ENCODE measurements around the gene CA5B.
"Not testable (repeated sequence)": the region's sequence is repeated elsewhere in the genome, so short reads cannot be mapped to it uniquely, and the experiment has no call there.

CA5B gene, protein sequence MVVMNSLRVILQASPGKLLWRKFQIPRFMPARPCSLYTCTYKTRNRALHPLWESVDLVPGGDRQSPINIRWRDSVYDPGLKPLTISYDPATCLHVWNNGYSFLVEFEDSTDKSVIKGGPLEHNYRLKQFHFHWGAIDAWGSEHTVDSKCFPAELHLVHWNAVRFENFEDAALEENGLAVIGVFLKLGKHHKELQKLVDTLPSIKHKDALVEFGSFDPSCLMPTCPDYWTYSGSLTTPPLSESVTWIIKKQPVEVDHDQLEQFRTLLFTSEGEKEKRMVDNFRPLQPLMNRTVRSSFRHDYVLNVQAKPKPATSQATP

DNA sequence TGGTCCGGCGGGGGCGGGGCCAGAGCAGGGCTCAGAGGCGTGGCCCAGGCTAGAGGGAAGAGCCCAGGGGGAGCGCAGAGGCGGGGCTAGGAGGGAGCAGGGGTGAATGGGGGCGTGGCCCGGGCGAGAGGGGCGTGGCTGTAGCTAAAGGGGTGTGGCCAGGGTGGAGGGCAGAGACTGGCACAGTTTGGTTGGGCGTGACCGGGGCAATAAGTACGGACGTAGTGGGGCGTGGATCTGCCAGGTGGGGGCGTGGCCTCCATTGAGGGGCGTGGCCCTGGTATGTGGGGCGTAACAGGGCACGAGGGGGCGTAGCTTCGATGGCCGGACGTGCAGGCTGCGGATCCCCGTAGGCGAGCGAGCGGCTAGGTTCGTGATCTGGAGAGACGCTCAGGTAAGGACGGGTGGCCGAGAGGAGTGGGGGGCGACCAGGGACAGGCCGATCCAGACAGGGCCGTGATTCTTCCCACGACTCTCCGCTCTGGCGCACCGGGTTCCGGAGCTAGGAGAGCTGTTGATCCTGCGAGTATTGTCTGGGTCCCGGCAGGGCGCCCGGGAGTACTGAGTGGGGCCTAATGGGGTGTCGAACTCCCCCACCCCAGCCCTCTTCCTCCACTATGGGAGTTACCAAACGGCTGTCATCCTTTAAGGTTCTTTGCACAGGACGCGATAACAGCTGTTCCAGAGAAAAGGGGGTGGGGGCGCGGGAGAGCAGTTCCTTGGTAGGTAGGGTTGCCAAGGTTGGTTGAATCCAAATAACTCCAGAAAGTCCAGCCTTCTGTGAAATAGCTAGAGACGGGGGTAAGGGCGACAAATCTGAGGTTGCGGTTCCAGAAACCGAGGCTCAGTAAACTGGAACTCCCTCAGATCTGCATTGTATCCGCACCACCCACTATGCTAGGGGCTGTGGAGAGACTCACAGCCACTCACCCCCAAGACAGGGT lies at the start of gene CA5B:
CA5B (plus strand) TSS at position 312 of the 944 bp plus-strand sequence. CDS start 11,754 bp downstream, outside the sequence.
- peak; percentile 85 for DNase-seq

DNA sequence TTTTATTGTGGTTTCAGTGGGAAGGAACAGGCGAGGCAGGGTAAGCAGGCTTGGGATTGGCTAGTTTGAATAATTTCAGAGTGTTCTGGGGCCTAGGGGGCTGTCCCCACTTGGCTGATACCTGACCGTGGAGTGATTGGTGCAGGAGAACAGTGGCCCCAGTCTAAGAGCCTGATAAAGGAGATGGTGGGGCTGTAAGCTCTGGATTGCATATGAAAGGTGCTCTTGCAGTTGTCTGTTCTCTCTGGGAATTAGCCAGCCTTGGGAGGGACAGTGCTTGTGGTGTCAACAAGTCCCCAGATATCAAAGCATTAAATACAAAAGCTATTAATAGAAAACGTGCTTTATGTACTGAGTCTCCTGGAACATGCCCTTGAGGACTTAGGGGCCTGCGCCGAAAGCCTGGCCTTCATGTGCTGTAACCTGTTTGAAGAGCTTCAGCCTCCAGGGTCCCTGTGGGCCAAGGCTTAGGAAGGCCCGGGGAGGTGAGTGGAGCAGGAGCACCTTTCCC lies 43.1 kb upstream of the CA5B start:
- no peak for DNase-seq

DNA sequence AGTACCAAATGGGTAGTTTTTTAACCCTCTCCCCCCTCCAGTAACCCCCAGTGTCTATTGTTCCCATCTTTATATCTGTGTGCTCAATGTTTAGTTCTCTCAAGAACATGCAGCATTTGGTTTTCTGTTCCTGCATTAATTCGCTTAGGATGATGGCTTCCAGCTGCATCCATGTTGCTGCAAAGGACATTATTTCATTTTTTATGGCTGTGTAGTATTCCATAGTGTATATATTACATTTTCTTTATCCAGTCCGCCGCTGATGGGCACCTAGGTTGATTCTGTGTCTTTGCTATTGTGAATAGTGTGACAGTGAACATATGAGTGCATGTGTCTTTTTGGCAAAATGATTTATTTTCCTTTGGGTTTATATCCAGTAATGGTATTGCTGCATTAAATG lies 41.6 kb upstream of the CA5B start:
- no peak for DNase-seq

DNA sequence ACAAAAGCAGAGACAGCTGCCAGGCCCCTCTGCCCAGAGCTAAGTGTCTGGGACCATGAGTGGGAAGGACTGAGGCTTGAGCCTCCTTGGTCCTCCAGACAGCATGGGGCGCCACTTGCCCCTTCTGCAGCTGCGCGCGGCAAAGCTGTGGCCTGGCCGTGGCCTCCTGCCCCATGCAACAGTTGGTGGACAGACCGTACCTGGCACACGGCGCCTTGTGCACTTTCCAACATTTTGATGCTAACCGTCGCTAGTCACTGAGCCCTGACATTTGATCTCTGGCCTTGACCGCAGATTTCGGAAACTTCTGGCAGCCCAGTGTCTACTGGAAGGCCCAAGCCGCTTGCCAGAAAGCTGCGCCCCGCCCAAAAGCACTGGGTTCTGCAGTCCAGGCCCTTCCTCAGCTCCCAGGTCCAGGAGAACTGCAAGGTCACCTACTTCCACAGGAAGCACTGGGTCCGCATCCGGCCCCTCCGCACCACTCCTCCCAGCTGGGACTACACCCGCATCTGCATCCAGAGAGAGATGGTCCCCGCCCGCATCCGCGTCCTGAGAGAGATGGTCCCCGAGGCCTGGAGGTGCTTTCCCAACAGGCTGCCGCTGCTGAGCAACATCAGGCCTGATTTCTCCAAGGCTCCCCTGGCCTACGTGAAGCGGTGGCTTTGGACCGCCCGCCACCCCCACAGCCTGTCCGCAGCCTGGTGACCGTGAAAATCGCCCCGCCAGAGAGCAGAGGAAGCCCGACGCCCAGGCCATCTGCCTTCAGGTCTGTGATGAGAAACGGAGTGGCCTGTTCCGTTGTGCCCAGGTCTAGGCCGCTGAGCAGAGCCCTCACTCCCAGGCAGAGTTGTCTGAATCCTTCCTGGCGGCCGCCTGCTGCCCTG lies 35.3 kb upstream of the CA5B start:
- no peak for DNase-seq

DNA sequence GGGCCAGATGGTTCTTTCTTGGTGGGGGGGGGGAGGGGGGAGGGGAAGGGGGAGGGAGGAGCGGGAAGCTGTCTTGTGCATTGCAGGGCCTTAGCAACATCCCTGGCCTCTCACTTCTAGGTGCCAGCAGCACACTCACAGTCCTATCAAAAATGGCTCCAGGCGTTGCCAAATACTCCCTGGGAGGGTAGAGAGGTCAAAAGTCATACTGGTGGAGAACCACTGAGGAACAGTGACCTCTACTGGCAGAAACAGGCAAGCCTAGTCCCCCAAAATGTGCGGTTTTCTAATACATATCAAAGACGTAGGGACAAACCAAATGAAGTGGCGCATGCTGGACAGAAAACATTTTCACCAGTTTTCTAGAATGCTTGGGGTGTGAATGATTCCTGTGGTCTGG lies 34.3 kb upstream of the CA5B start:
- not testable (repeated sequence) for DNase-seq

DNA sequence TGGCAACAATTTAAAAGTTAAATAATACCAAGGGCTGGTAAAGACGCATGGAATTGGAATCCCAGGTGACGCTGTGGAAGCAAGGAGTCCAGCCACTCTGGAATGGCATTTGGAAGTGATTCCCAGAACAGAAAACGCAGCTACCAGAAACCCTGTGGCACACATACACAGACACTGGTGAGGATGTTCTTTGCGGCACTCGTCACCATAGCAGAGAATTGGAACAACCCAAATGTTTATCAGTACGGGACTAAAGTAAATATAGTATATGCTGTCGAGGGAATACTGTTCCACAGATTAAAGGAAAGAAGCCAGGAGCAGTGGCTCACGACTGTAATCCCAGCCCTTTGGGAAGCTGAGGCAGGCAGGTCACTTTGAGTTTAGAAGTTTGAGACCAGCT lies 33.8 kb upstream of the CA5B start:
- DNase-seq, result not testable (repeated sequence)

DNA sequence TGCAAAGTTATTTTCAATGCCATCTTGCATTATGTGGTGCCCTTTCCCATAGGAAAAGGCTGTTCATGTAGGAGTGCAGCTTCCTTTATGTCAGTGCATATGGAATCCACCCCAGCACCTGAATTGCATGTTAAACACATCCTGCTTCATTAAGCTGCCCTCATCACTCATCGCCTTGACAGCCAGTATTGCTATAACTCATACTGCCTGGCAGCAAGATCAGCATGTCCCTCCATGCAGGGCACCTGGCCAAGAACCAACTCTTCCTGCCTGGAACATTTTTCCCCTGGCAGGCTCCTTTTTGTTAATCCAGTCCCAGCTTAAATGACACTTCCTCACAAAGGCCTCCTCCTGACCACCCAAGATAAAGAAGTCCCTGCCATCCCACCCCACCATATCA lies 23.5 kb upstream of the CA5B start:
- DNase-seq, result no peak

DNA sequence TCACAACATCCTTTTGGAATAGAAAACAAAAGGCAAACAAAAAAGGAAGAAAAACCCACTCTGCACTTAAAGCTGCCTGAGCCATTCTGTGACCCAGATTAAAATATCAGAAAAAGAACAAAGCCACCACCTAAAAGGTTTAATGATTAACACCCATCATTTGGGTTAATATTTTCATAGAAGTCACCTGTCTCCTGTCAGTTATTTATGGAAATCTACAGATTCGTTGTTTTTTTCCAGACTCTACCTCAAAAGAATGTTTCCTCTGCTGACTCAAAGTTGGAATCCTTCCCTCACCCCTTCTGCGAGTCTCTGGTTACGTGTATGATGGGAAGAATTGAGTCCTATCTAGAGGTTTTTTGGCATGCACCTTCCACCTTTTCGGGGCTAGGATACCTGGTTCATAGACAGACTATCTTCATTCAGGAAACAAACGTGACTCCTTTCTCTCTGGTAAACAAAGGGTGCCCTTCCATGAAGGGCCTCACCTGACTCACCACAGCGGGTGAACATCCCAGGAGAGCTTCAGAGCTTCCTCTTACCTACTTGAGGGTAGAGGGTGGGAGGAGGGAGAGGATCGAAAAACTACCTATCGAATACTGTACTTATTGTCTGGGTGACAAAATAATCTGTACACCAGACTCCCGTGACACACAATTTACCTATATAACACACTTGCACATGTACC lies 19.6 kb upstream of the CA5B start:
- no peak for DNase-seq

DNA sequence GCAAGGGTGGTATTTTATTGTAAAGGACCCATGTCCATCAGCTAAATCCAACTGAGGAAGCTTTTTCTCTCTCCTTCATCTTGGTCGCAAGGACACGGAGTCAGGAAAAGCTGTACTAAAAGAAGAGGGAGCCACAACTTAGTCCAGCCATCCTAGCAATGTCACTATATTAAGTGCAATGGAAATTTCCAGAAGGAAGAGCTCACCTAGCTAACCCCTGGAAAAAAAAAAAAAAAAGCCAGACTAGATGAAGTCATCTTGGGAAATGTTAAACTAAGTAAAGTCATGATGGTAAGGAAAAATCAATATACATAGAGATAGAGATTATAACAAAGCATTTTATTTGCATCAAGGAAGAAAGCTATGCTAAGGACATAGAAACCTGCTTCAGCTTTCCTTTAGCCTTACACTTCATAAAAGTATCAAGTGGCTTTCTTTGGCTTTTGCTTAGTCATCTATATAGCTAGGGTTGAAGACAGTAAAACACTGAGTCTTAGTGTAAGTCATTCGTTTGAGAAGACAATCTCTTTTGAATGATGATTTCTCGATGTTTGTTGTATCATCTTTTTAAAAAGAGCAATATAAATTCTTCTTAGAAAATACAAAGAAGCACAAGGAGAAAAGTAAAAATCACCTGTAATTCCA lies 18.6 kb upstream of the CA5B start:
- no peak for DNase-seq

DNA sequence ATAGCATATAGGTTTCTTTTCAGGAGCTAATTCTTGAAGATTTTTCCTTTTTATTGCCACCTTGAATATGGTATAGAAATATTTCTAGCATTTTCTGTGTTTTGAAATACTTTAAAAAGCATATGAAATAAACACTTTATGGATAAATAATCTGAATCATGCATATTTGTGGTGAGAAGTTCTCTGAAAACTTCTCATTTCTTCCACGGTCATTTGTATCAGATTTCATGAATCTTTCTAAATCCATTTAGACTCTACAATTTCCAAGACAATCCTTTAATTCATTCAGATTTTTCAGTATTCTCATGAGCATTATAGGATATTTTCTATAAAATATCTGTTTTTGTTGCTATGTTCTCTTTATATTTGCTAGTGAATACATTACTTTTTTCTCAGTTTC lies 16.2 kb upstream of the CA5B start:
- no peak for DNase-seq

DNA sequence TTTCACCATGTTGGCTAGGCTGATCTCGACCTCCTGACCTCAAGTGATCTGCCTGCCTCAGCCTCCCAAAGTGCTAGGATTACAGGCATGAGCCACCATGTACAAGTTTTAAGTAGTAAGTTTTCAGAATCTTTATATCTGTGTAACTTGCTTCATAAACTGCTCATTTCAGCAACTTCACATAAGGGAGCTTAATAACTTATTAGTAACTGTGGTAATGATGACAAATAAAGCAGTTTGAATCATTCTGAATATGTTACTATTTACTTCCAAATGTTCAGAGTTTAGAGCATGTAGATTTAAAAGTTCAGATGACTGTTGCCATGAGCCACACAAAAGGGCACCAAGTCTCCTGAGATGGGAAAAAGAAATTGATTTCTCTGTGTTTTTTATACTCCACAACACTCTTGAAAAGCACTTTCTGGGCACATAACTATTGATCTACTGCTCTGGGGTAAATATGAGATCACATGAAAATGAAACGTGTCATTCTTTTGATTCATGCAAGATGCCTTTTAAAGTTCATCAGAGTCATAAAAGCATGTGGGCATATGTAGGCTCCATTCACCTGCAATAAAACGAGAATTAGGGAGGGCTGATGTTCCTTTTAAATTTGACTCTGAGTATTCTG lies 14.1 kb upstream of the CA5B start:
- no peak for DNase-seq

DNA sequence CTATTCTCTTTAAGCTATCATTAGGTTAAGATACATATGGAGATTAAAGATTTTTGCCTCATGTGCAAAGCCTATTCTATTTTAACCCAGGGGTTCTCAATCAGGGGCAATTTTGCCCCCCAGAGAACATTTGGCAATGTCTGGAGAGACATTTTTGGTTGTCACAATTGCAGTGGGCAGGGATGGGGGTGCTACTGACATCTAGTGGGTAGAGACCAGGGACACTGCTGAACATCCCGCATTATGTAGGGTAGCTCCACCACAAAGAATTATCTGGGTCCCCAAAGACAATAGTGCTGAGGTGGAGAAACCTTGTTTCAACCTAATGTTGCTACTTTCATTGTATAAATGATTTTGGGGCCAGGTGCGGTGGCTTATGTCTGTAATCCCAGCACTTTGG lies 13.2 kb upstream of the CA5B start:
- DNase-seq, result no peak

DNA sequence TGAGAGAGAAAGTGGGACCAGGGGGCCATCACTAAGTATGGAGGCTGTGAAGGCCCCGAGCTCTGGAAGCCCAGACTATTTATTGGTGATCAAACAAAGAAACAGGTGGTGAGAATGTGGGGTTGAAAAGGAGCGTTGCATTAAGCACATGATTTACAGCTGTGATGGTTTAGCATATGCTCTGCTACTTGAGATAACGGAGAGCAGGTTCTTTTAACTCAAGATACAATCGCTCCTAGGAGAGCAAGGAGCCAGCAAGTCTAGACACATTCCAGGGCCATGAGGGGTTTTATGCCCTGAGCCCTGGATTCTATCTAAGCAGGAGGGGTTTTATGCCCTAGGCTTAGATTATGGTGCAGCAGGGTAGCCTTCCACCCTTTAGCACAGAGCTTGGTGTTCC lies 6.7 kb upstream of the CA5B start:
- not testable (repeated sequence) for DNase-seq

DNA sequence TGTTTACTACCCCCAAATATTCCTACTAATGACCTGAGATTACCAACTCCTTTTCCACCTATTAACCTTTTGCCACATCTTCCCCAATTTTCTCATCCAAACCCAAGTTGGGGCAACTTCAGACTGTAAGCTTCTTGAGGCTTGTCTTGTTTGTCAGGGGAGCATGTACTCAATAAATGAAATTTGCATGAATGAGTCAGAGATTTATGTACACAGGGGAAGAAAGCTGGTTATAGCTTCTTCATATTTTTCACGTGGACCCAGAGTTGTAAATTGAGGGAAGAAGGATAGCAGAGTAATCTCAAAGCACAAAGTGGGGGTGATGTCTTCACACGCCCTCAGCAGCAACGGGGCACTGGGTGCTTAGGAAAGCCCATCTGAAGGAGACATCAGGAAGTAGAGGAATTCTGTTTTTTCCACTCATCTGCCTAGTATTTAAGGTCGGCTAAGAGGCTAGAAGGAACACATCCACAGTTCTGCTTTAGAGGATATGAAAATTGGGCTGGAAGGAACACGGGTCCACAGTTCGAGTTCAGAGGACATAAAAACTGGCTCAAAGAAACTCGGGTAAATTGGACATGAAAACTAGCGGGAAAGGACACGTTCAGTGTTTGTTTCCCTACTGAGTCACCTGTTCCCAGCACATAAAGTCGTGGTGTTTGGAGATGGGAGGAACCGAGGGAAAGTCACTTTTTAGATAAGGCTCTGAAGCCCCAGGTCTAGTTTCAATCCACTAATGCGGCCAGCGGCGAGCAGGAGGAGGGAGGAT lies 696 bp upstream of the CA5B start:
- no peak for DNase-seq

DNA sequence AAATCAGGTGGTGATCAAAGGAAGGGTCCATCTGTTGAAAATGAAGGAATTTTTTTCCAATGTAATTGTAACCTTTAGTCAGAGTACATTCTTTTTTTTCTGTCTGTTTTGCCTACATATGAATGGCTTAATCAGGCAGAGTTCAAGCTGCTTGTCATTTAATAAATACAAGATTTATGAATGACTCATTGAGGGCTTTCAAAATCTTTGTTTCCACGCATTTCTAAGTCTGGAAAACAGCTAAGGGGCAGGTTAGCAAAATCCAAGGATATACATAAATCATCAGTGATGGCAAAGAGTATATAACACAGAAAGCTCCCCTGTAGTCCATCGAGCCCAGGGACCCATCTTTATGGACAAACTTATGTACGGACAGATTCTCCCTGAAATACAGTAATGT lies 1.8 kb downstream of the CA5B start:
- DNase-seq, result no peak

DNA sequence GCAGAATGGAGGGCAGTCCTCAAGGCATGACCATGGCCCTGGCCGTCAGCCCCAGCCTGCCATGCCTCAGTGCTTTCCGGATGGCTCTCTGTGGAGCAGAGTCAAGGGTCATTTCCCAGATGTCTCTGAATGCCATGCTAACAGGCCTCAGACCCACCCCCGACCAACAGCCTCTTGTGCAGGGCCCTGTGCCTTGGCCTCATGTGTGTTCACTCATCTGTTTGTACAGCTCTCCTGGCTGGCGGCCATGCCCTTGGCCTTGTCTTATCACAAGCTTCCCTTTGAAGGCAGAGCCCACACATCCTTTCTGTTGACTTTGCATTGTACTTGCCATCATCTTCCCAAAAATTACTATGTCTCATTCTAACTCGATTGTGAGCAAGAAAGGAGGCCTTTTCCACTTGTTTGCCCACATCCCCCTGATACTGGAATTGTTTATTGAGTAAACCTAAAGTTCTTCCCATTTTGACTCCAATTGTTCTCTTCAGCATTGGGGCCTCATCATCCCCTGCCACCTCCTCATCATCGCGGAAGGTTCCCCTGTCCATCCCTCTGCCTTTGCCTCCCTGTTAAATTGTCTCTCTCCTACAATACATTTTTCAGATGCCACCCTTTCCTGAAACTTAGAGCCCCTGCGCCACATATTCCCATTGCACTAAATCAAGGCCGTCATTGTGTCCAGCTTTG lies 6.3 kb downstream of the CA5B start:
- no peak for DNase-seq

DNA sequence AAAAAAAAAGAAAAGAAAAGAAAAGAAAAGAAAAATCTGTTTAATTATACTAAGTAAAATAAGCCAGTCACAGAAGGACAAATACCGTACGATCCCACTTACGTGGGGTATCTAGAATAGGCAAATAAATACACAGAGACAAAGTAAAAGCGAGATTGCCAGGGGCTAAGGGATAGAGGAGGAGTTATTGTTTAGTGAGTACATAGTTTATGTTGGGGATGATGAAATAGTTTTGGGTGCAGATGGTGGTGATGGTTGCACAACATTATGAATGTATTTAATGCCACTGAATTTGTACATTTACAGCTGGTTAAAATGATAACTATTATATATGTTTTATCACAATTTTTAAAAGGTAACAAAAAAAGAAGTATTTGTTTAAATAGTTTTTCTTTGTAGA lies 7.1 kb downstream of the CA5B start:
- DNase-seq, result no peak

DNA sequence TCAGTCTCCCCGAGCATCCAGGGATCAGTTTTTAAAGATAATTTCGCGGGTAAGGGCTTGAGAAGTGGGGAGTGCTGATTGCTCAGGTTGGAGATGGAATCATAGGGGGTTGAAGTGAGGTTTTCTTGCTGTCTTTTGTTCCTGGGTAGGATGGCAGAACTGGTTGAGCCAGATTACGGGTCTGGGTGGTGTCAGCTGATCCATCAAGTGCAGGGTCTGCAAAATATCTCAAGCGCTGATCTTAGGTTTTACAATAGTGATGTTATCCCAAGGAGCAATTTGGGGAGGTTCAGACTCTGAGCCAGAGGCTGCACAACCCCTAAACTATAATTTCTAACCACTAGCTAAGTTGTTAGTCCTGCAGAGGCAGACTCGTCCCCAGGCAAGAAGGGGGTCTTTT lies 8.6 kb downstream of the CA5B start:
- DNase-seq, result not testable (repeated sequence)

DNA sequence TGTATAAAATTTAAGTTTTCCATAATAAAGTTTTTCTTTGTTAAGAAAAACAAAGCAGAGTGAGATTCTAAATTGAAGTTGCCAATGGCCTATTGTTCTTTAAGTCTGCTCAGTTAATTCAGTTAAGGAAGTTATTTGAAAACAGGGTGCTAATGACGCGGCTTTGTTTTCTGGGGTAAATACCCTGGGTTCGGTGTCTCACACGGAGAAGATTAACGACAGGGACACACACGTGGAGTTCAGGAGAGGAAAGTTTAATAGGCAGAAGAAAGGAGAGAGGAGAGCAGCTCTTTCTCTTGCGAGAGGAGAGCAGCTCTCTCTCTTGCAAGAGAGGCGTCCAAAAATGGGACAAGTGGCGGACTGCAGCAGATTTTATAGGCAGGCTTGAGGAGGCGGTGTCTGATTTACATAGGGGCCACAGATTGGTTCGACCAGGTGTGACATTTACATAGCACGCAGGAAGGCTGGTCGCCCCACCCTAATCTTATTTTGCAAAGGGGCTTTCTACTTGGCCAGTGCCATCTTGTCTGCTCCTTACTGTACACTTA lies 9.6 kb downstream of the CA5B start:
- DNase-seq, result no peak
